IMR-90 (cell line): ENCODE measurements around the gene RUNDC3A. TPM values are rescaled to one million over a fixed set of nuclear protein-coding genes. Genes with fewer than 3 reads are reported as not detected.

Source experiments
- ATAC-seq: fragments of 200-7000 bp; cut with Tn5 transposase; 2 replicates; pipeline ENCODE4 v1.9.1; 2020; ENCODE audit warnings: low read depth, mild to moderate bottlenecking, moderate library complexity
- BruUV-seq: library from RNA; stranded (reverse); fragments of 400-500 nt; replicated peaks from 2 replicates; lab custom pipeline; 2021; lab: Mats Ljungman, UMichigan
- CTCF ChIA-PET: fragments of 300-600 bp; formaldehyde crosslinking; extraction: SDS; loops from one replicate; lab custom pipeline; 2021; ENCODE audit warnings: antibody characterized with exemption; lab: Yijun Ruan, JAX
- POLR2A ChIA-PET: fragments of 300-600 bp; sonication (Branson Sonifier 250); formaldehyde crosslinking; loops from one replicate; lab custom pipeline; 2022; ENCODE audit warnings: antibody characterized with exemption; ENCODE audit not compliant: unreplicated experiment; lab: Charles Lee
- DNase-seq: peaks from one replicate; pipeline ENCODE4 v3.0.0; 2013
- H2AFZ ChIP-seq: replicated peaks from 2 replicates; pipeline ENCODE3; 2013; ENCODE audit warnings: low read length, mild to moderate bottlenecking; ENCODE audit not compliant: poor library complexity
- H2AK5ac ChIP-seq: 2 replicates; pipeline ENCODE4 v1.6.1; 2013; ENCODE audit warnings: low read depth, low read length, inconsistent platforms
- H2AK9ac ChIP-seq: replicated peaks from 2 replicates; pipeline ENCODE3; 2013; ENCODE audit warnings: mild to moderate bottlenecking, low read depth, low read length, moderate library complexity; ENCODE audit not compliant: poor library complexity
- H2BK120ac ChIP-seq: 2 replicates; pipeline ENCODE4 v1.6.1; 2013; ENCODE audit warnings: low read depth, low read length, inconsistent platforms
- H2BK15ac ChIP-seq: 3 replicates; pipeline ENCODE4 v1.6.1; 2013; ENCODE audit warnings: low read depth, low read length, inconsistent platforms
- H2BK20ac ChIP-seq: 2 replicates; pipeline ENCODE4 v1.6.1; 2013; ENCODE audit warnings: low read depth, mild to moderate bottlenecking, inconsistent platforms, low read length, moderate library complexity
- H2BK5ac ChIP-seq: 2 replicates; pipeline ENCODE4 v1.6.1; 2013; ENCODE audit warnings: mild to moderate bottlenecking, low read depth, low read length, inconsistent platforms; ENCODE audit not compliant: poor library complexity, severe bottlenecking
- H3K14ac ChIP-seq: replicated peaks from 2 replicates; pipeline ENCODE4 v1.6.1; 2013; ENCODE audit warnings: low read depth, low read length, inconsistent platforms
- H3K18ac ChIP-seq: 2 replicates; pipeline ENCODE4 v1.6.1; 2013; ENCODE audit warnings: low read depth, low read length, control low read depth
- H3K23ac ChIP-seq: 2 replicates; pipeline ENCODE4 v1.6.1; 2013; ENCODE audit warnings: low read depth, low read length, inconsistent platforms
- H3K27ac ChIP-seq: 2 replicates; pipeline ENCODE4 v1.5.1; 2013; ENCODE audit warnings: mild to moderate bottlenecking, control low read depth, low read length; ENCODE audit not compliant: insufficient read depth
- H3K27me3 ChIP-seq: 2 replicates; pipeline ENCODE4 v1.6.1; 2013; ENCODE audit warnings: low read length; ENCODE audit not compliant: control insufficient read depth, insufficient read depth
- H3K36me3 ChIP-seq: 2 replicates; pipeline ENCODE4 v1.6.1; 2013; ENCODE audit warnings: low read length, mixed read lengths; ENCODE audit not compliant: control insufficient read depth, insufficient read depth
- H3K4ac ChIP-seq: 2 replicates; pipeline ENCODE4 v1.6.1; 2013; ENCODE audit warnings: low read depth, low read length, inconsistent platforms
- H3K4me1 ChIP-seq: 2 replicates; pipeline ENCODE4 v1.6.1; 2013; ENCODE audit warnings: low read length, mixed read lengths; ENCODE audit not compliant: control insufficient read depth, insufficient read depth
- H3K4me2 ChIP-seq: 2 replicates; pipeline ENCODE4 v1.6.1; 2013; ENCODE audit warnings: low read depth, mild to moderate bottlenecking, control low read depth, low read length, moderate library complexity
- H3K4me3 ChIP-seq: 2 replicates; pipeline ENCODE4 v1.5.1; 2013; ENCODE audit warnings: low read depth, mild to moderate bottlenecking, control low read depth, low read length, moderate library complexity; ENCODE audit not compliant: insufficient read depth
- H3K56ac ChIP-seq: 2 replicates; pipeline ENCODE4 v1.6.1; 2013; ENCODE audit warnings: low read length, inconsistent platforms; ENCODE audit not compliant: insufficient read depth; ENCODE audit errors: extremely low read depth
- H3K79me1 ChIP-seq, 2 experiments: 2 replicates each; pipeline ENCODE4 v1.6.1; 2013; ENCODE audit warnings: low read length in 2 of 2, inconsistent platforms in 1 of 2, low read depth in 1 of 2
- H3K9ac ChIP-seq: 2 replicates; pipeline ENCODE4 v1.6.1; 2013; ENCODE audit warnings: low read depth, low read length, control low read depth
- H3K9me1 ChIP-seq: 2 replicates; pipeline ENCODE4 v1.6.1; 2013; ENCODE audit warnings: low read length, inconsistent platforms; ENCODE audit not compliant: insufficient read depth
- H3K9me3 ChIP-seq: 2 replicates; pipeline ENCODE4 v1.6.1; 2013; ENCODE audit warnings: low read length; ENCODE audit not compliant: control insufficient read depth, insufficient read depth
- H4K20me1 ChIP-seq: 2 replicates; pipeline ENCODE4 v1.6.1; 2013; ENCODE audit warnings: low read length, inconsistent platforms; ENCODE audit not compliant: insufficient read depth
- H4K5ac ChIP-seq: 2 replicates; pipeline ENCODE4 v1.6.1; 2013; ENCODE audit warnings: mild to moderate bottlenecking, low read depth, low read length, control low read depth
- H4K8ac ChIP-seq, 2 experiments: 2 replicates each; pipeline ENCODE4 v1.6.1; 2013; ENCODE audit warnings: low read depth in 2 of 2, low read length in 2 of 2, control low read depth in 1 of 2, inconsistent platforms in 1 of 2
- H4K91ac ChIP-seq: 2 replicates; pipeline ENCODE4 v1.6.1; 2013; ENCODE audit warnings: low read depth, low read length, inconsistent platforms; ENCODE audit not compliant: insufficient read depth
- BHLHE40 ChIP-seq: fragments of 150-350 bp; IDR thresholded peaks from 2 replicates; pipeline ENCODE4 v1.6.1; 2016; ENCODE audit warnings: mild to moderate bottlenecking, low read depth, low read length
- MXI1 ChIP-seq: IDR thresholded peaks from 2 replicates; pipeline ENCODE4 v1.6.1; 2012; ENCODE audit warnings: low read depth, mild to moderate bottlenecking, low read length, moderate library complexity, borderline replicate concordance
- NFE2L2 ChIP-seq: fragments of 150-350 bp; IDR thresholded peaks from 2 replicates; pipeline ENCODE4 v1.6.1; 2016; ENCODE audit warnings: low read depth, mild to moderate bottlenecking, low read length
- WGBS, 2 experiments: methylation state at CpG; one replicate each; pipeline versions ENCODE4 v1.1.5 to v1.1.7; 2013; ENCODE audit warnings: missing lambda C conversion rate in 2 of 2; ENCODE audit not compliant: insufficient read length in 1 of 2; ENCODE audit errors: extremely low coverage in 2 of 2; 5-methylcytosine and 5-hydroxymethylcytosine counted together
- dilution Hi-C: fragments of 300-500 bp; cut with HindIII; formaldehyde crosslinking; loops from one replicate; pipeline ENCODE4 v1.14.3; 2018; ENCODE audit warnings: low sequenced_read_pairs; ENCODE audit not compliant: unreplicated experiment
- in situ Hi-C: fragments of 300-500 bp; cut with MboI; formaldehyde crosslinking; loops from 3 replicates; pipeline ENCODE4 v1.14.3; 2019; ENCODE audit warnings: low sequenced_read_pairs, inconsistent platforms, mixed read lengths
- intact Hi-C: fragments of 100-400 bp; cut with micrococcal nuclease; formaldehyde crosslinking; loops from 2 replicates; pipeline ENCODE4 v1.10.0; 2022
- polyA plus RNA-seq, 3 experiments: library from polyadenylated mRNA; depleted of rRNA; stranded (reverse); fragments of >200 nt; gene quantifications; 2 replicates each; pipeline ENCODE4 v1.2.3, GENCODE V29; 2012; ENCODE audit warnings: low replicate concordance in 1 of 3
- total RNA-seq: library from RNA; depleted of rRNA; stranded (reverse); fragments of >200 nt; gene quantifications from 2 replicates; pipeline ENCODE4 v1.2.3, GENCODE V29; 2012
- TF ChIP-seq, protein P1 (sequence below): fragments of 150-350 bp; IDR thresholded peaks from 2 replicates; pipeline ENCODE4 v1.6.1; 2017; ENCODE audit warnings: mild to moderate bottlenecking, antibody characterized with exemption, low read length, low read depth
- TF ChIP-seq, protein P2 (sequence below): fragments of 150-350 bp; IDR thresholded peaks from 2 replicates; pipeline ENCODE4 v1.6.1; 2016; ENCODE audit warnings: low read depth, mild to moderate bottlenecking, low read length, moderate library complexity, borderline replicate concordance

The RUNDC3A gene
- total and polyA plus RNA-seq, 2 of the 4 experiments (the other 2 are of a cell fraction) = under 0.01 to 0.34 TPM

DNA sequence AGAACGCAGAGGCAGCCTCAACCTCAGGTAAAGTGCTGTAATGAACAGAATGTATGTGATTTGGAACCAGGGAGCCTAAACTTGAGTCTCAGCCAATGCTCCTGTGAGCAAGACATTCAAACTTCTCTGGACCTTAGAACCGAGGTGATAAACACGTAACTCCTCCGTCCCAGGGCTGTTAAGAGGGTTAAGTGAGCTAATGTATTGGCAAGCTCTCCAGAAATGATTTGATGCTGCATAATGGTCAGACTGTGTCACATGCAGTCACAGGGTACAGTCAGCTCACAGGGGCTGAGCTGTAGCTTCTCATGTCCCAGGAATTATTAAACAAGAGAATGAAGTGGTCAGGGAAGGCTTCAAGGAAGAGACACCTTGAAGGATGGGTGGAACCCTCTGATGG is 30.4 kb upstream of the RUNDC3A start:
- no peak overlapping the region for H4K5ac ChIP-seq
- WGBS, 2 experiments = 59% methylated on average over 4 of the region's 4 CpGs; no CpG with 5 or more reads in 1 of the 2 experiments
- no peaks in the 10 kb centered on the region for H3K9me3 ChIP-seq
- H3K9me1 ChIP-seq = peaks cover 14% of the 10 kb centered on the region
- dilution Hi-C loops = no loop called here
- no peak overlapping the region for H3K23ac ChIP-seq
- no peak overlapping the region for H2BK15ac ChIP-seq
- intact Hi-C loops = no loop called here
- ATAC-seq = no peak
- H2AK9ac ChIP-seq = no peak overlapping the region
- no peak overlapping the region for H3K9ac ChIP-seq
- H3K14ac ChIP-seq = no peak overlapping the region
- H3K4me3 ChIP-seq = no peak overlapping the region
- no peak overlapping the region for H4K8ac ChIP-seq
- no peak overlapping the region for H3K56ac ChIP-seq
- peaks cover 9% of the 10 kb centered on the region for H3K27me3 ChIP-seq
- H2AK5ac ChIP-seq = no peak overlapping the region
- H3K27ac ChIP-seq = no peak overlapping the region
- H3K79me1 ChIP-seq = peaks cover 0 to 5% of the 10 kb centered on the region in 2 experiments; a peak in 1 of 4 replicates
- no peak overlapping the region for H3K18ac ChIP-seq
- no TSS peak for BruUV-seq
- no peak overlapping the region for H2BK120ac ChIP-seq
- no peak overlapping the region for H3K4ac ChIP-seq
- CTCF ChIA-PET = no interaction called here
- no peak overlapping the region for H4K91ac ChIP-seq
- H2BK5ac ChIP-seq = no peak overlapping the region
- peaks cover 6% of the 10 kb centered on the region for H3K4me1 ChIP-seq
- no peaks in the 10 kb centered on the region for H4K20me1 ChIP-seq
- POLR2A ChIA-PET = no interaction called here
- in situ Hi-C loops = no loop called here
- H2AFZ ChIP-seq = no peak overlapping the region
- no peak overlapping the region for H3K4me2 ChIP-seq
- H3K36me3 ChIP-seq = no peaks in the 10 kb centered on the region
- TF ChIP-seq, protein P1, sequence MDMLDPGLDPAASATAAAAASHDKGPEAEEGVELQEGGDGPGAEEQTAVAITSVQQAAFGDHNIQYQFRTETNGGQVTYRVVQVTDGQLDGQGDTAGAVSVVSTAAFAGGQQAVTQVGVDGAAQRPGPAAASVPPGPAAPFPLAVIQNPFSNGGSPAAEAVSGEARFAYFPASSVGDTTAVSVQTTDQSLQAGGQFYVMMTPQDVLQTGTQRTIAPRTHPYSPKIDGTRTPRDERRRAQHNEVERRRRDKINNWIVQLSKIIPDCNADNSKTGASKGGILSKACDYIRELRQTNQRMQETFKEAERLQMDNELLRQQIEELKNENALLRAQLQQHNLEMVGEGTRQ = peak; percentile 43; the same call in 1 of the 2 replicates
- TF ChIP-seq, protein P2, sequence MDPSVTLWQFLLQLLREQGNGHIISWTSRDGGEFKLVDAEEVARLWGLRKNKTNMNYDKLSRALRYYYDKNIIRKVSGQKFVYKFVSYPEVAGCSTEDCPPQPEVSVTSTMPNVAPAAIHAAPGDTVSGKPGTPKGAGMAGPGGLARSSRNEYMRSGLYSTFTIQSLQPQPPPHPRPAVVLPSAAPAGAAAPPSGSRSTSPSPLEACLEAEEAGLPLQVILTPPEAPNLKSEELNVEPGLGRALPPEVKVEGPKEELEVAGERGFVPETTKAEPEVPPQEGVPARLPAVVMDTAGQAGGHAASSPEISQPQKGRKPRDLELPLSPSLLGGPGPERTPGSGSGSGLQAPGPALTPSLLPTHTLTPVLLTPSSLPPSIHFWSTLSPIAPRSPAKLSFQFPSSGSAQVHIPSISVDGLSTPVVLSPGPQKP = no peak
- no peak for TF ChIP-seq MXI1
- no peak for TF ChIP-seq BHLHE40
- no peak for TF ChIP-seq NFE2L2
- no peak overlapping the region for H2BK20ac ChIP-seq
- peak; percentile 68 for DNase-seq
